Neural cell (in vitro differentiated cells): Measurements from ENCODE around the gene FBXO47. TPM values are rescaled to one million over a fixed set of nuclear protein-coding genes. Genes with fewer than 3 reads are reported as not detected.

Experiments
- H2AFZ ChIP-seq: fragments of 200-600, 300-800 bp; sonication (generic), shearing (Covaris generic); 2 replicates; pipeline ENCODE4 v1.6.0; 2014; ENCODE audit warnings: low read depth, mild to moderate bottlenecking, antibody characterized with exemption, low read length, moderate library complexity
- H3F3A ChIP-seq: fragments of 200-600 bp; shearing (Covaris generic); 2 replicates; pipeline ENCODE4 v1.6.1; 2016; ENCODE audit warnings: mild to moderate bottlenecking, moderate library complexity, mixed read lengths, antibody characterized with exemption, low read length; ENCODE audit not compliant: insufficient read depth, poor library complexity, severe bottlenecking
- H3K27ac ChIP-seq: fragments of 200-600, 300-800 bp; sonication (generic), shearing (Covaris generic); 2 replicates; pipeline ENCODE4 v1.5.1; 2014; ENCODE audit warnings: mild to moderate bottlenecking, low read length, moderate library complexity
- H3K27me3 ChIP-seq: fragments of 300-800, 200-600 bp; sonication (generic), shearing (Covaris generic); 2 replicates; pipeline ENCODE4 v1.6.0; 2014; ENCODE audit warnings: mild to moderate bottlenecking, low read depth, low read length, moderate library complexity; ENCODE audit not compliant: insufficient read depth
- H3K36me3 ChIP-seq: fragments of 300-800, 200-600 bp; sonication (generic), shearing (Covaris generic); 2 replicates; pipeline ENCODE4 v1.5.1; 2014; ENCODE audit warnings: mild to moderate bottlenecking, antibody characterized with exemption, low read length, moderate library complexity; ENCODE audit not compliant: insufficient read depth
- H3K4me2 ChIP-seq: fragments of 300-800, 200-600 bp; sonication (generic), shearing (Covaris generic); 2 replicates; pipeline ENCODE4 v1.6.0; 2014; ENCODE audit warnings: mild to moderate bottlenecking, low read length
- H3K4me3 ChIP-seq: fragments of 300-800, 200-600 bp; sonication (generic), shearing (Covaris generic); 2 replicates; pipeline ENCODE4 v1.5.1; 2014; ENCODE audit warnings: mild to moderate bottlenecking, low read length, moderate library complexity
- H3K79me2 ChIP-seq: fragments of 200-600 bp; shearing (Covaris generic); replicated peaks from 2 replicates; pipeline ENCODE4 v1.6.0; 2014; ENCODE audit warnings: mild to moderate bottlenecking, low read length, moderate library complexity; ENCODE audit not compliant: insufficient read depth
- H3K9ac ChIP-seq: fragments of 300-800, 200-600 bp; sonication (generic), shearing (Covaris generic); 2 replicates; pipeline ENCODE4 v1.6.1; 2016; ENCODE audit warnings: mild to moderate bottlenecking, low read length, mixed read lengths
- H3K9me2 ChIP-seq: fragments of 200-600 bp; shearing (Covaris generic); 2 replicates; pipeline ENCODE4 v1.6.1; 2016; ENCODE audit warnings: mild to moderate bottlenecking, low read length, mixed read lengths; ENCODE audit not compliant: insufficient read depth
- H3K9me3 ChIP-seq: fragments of 200-600, 300-800 bp; sonication (generic), shearing (Covaris generic); 2 replicates; pipeline ENCODE4 v1.6.1; 2016; ENCODE audit warnings: mild to moderate bottlenecking, mixed run types, low read length, moderate library complexity, mixed read lengths
- H4K20me1 ChIP-seq: fragments of 200-600 bp; shearing (Covaris generic); 2 replicates; pipeline ENCODE4 v1.6.1; 2016; ENCODE audit warnings: mild to moderate bottlenecking, mixed run types; ENCODE audit not compliant: insufficient read depth
- CTCF ChIP-seq: fragments of 450-650 bp; IDR thresholded peaks from 2 replicates; pipeline ENCODE4 v1.5.1; 2014; ENCODE audit warnings: antibody characterized with exemption, mild to moderate bottlenecking, moderate library complexity; ENCODE audit not compliant: poor library complexity, severe bottlenecking
- EP300 ChIP-seq: fragments of 450-650 bp; conservative IDR thresholded peaks from 2 replicates; pipeline ENCODE4 v1.6.1; 2014; ENCODE audit warnings: antibody characterized with exemption, mild to moderate bottlenecking, moderate library complexity; ENCODE audit not compliant: poor library complexity, severe bottlenecking
- EZH2 ChIP-seq: fragments of 200-600, 300-800 bp; shearing (Covaris generic), sonication (generic); IDR thresholded peaks from 2 replicates; pipeline ENCODE4 v1.6.1; 2014; ENCODE audit warnings: antibody characterized with exemption, low read length, borderline replicate concordance, mild to moderate bottlenecking; ENCODE audit not compliant: insufficient read depth, poor library complexity, severe bottlenecking
- MXI1 ChIP-seq: fragments of 450-650 bp; conservative IDR thresholded peaks from 2 replicates; pipeline ENCODE4 v1.6.1; 2014; ENCODE audit warnings: antibody characterized with exemption, mild to moderate bottlenecking; ENCODE audit not compliant: poor library complexity, severe bottlenecking
- POLR2AphosphoS5 ChIP-seq: IDR thresholded peaks from 2 replicates; pipeline ENCODE4 v1.6.1; 2012
- RAD21 ChIP-seq: fragments of 450-650 bp; conservative IDR thresholded peaks from 2 replicates; pipeline ENCODE4 v1.6.1; 2014; ENCODE audit warnings: antibody characterized with exemption, mild to moderate bottlenecking, moderate library complexity
- REST ChIP-seq: IDR thresholded peaks from 2 replicates; pipeline ENCODE4 v1.6.1; 2012; ENCODE audit warnings: borderline replicate concordance
- SMC3 ChIP-seq: fragments of 450-650 bp; conservative IDR thresholded peaks from 2 replicates; pipeline ENCODE4 v1.6.1; 2014; ENCODE audit warnings: antibody characterized with exemption, mild to moderate bottlenecking, moderate library complexity; ENCODE audit not compliant: poor library complexity
- TAF1 ChIP-seq: IDR thresholded peaks from 2 replicates; pipeline ENCODE4 v1.6.1; 2012; ENCODE audit warnings: low read depth
- polyA plus RNA-seq: library from polyadenylated mRNA; depleted of rRNA; stranded (reverse); fragments of >200 nt; gene quantifications from 2 replicates; pipeline ENCODE4 v1.2.3, GENCODE V29; 2014
- small RNA-seq, 3 experiments: library from RNA; depleted of rRNA; stranded (forward); fragments of <200 nt; gene quantifications; one replicate each; pipeline ENCODE3, GENCODE V24; 2012

FBXO47 gene
- polyA plus RNA-seq, 1 donor from 2014 or later: not detected

- Histone ChIP-seq H3K9me3 (no peaks in the 10 kb centered on the region), H3K27ac (peak overlapping the region; percentile 97), H3K4me3 (peak overlapping the region; percentile 62), H3K9ac (peak overlapping the region; percentile 71), H3F3A (peaks cover 7% of the 10 kb centered on the region), H2AFZ (no peak overlapping the region), H3K4me2 (peak overlapping the region; percentile 69), H3K27me3 (no peaks in the 10 kb centered on the region), H3K36me3 (no peaks in the 10 kb centered on the region), H4K20me1 (no peaks in the 10 kb centered on the region), H3K9me2 (no peaks in the 10 kb centered on the region), H3K79me2 (peaks cover 59% of the 10 kb centered on the region)
- TF ChIP-seq RAD21: no peak
- TF ChIP-seq REST: no peak
- TF ChIP-seq CTCF: no peak
- TF ChIP-seq EP300: no peak
- TF ChIP-seq TAF1: no peak
- TF ChIP-seq MXI1: no peak
- TF ChIP-seq POLR2AphosphoS5: no peak
- TF ChIP-seq EZH2: no peak
- no peak for TF ChIP-seq SMC3
Observed at GRCh38 chr17:38886643-38887010, 80.6 kb downstream of the FBXO47 start.

Small RNA genes lying within 50 kb of the gene (small RNA-seq; reads per million reads assigned to genes)
- 0 to 0.89 (median 0) reads per million in 3 experiments for gene MIR6779

Other genes starting within 250 kb of the FBXO47 start
- 0.48 and 1.2 TPM in 2 replicates for gene CISD3, start 237.1 kb downstream of the FBXO47 start, polyA plus RNA-seq
- 10.7 and 11.7 TPM in 2 replicates for gene PCGF2, start 219.1 kb downstream of the FBXO47 start, polyA plus RNA-seq
- gene PSMB3, start 214.7 kb downstream of the FBXO47 start, polyA plus RNA-seq: 300 and 338 TPM in 2 replicates
- 164 and 187 TPM in 2 replicates for gene PIP4K2B, start 167.8 kb downstream of the FBXO47 start, polyA plus RNA-seq
- gene CWC25, start 142.1 kb downstream of the FBXO47 start, polyA plus RNA-seq: 15.4 and 18.4 TPM in 2 replicates
- gene RPL23, start 113.7 kb downstream of the FBXO47 start, polyA plus RNA-seq: 1,212 and 1,333 TPM in 2 replicates
- 56.3 and 60.0 TPM in 2 replicates for gene LASP1, start 97.3 kb downstream of the FBXO47 start, polyA plus RNA-seq
- 10.0 and 13.5 TPM in 2 replicates for gene PLXDC1, start 184.2 kb upstream of the FBXO47 start, polyA plus RNA-seq
- gene ARL5C, start 198.8 kb upstream of the FBXO47 start, polyA plus RNA-seq: not detected in 2 replicates
- gene CACNB1, start 230.3 kb upstream of the FBXO47 start, polyA plus RNA-seq: 18.9 and 29.1 TPM in 2 replicates
- 1,422 and 1,623 TPM in 2 replicates for gene RPL19, start 232.9 kb upstream of the FBXO47 start, polyA plus RNA-seq